DND-41 (cell line): ENCODE data around the gene CCDC102B.
"Not testable (repeated sequence)": the region's sequence is repeated elsewhere in the genome, so short reads cannot be mapped to it uniquely, and the experiment has no call there.

ENCODE experiments used
- EZH2 ChIP-seq: IDR thresholded peaks from 3 replicates; pipeline ENCODE4 v1.6.1; 2012; ENCODE audit warnings: borderline replicate concordance, low read depth, mild to moderate bottlenecking, moderate library complexity, low read length, inconsistent platforms; ENCODE audit not compliant: severe bottlenecking
- TF ChIP-seq, protein P1 (sequence below): IDR thresholded peaks from 2 replicates; pipeline ENCODE4 v1.5.1; 2012; ENCODE audit warnings: borderline replicate concordance, low read length, moderate library complexity, mild to moderate bottlenecking; ENCODE audit not compliant: poor library complexity, severe bottlenecking; ENCODE audit errors: extremely low read depth

DNA sequence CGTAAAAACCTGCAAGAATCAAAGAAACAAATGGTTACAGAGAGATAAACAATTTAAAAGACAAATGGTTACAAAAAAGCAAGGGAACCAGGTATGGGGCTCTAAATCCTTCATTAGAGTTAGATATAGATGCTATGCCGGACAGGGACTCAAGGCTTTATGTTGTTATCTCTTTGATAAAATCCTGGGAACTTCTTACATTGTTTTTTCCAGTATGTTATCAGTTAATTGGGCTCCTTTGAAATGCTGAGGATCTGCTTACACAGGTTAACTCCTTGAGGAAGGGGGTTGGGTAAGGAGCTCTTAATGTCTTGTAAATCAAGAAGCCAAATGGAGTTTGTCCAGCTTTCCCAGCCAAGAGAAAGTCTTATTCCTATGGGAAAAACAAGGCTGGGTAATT lies 146.0 kb downstream of the CCDC102B start:
- TF ChIP-seq, protein P1, sequence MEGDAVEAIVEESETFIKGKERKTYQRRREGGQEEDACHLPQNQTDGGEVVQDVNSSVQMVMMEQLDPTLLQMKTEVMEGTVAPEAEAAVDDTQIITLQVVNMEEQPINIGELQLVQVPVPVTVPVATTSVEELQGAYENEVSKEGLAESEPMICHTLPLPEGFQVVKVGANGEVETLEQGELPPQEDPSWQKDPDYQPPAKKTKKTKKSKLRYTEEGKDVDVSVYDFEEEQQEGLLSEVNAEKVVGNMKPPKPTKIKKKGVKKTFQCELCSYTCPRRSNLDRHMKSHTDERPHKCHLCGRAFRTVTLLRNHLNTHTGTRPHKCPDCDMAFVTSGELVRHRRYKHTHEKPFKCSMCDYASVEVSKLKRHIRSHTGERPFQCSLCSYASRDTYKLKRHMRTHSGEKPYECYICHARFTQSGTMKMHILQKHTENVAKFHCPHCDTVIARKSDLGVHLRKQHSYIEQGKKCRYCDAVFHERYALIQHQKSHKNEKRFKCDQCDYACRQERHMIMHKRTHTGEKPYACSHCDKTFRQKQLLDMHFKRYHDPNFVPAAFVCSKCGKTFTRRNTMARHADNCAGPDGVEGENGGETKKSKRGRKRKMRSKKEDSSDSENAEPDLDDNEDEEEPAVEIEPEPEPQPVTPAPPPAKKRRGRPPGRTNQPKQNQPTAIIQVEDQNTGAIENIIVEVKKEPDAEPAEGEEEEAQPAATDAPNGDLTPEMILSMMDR: not testable (repeated sequence)
- not testable (repeated sequence) for TF ChIP-seq EZH2
